Activated CD4-positive, alpha-beta memory T cell treated with anti-CD3 and anti-CD28 coated beads, Interleukin-2, amount 10 ng/mL, durations not matched to agents 7 days and 5 days (primary cell): ENCODE measurements around the gene OR8H3. TPM values are rescaled to one million over a fixed set of nuclear protein-coding genes. Genes with fewer than 3 reads are reported as not detected.
"Not testable (repeated sequence)": the region's sequence is repeated elsewhere in the genome, so short reads cannot be mapped to it uniquely, and the experiment has no call there.

ENCODE experiments used
- CTCF ChIA-PET: fragments of 350-600 bp; sonication (Branson Sonifier 250); formaldehyde crosslinking; loops from one replicate; lab custom pipeline; 2021; ENCODE audit warnings: antibody characterized with exemption, inconsistent platforms; lab: Charles Lee
- POLR2A ChIA-PET: fragments of 350-600 bp; sonication (Branson Sonifier 250); formaldehyde crosslinking; loops from one replicate; lab custom pipeline; 2021; ENCODE audit warnings: antibody characterized with exemption; lab: Charles Lee
- DNase-seq: peaks from one replicate; pipeline ENCODE4 v3.0.0-alpha.2; 2020
- H3K27ac Mint-ChIP-seq: one replicate; pipeline ENCODE4 v1.8.0; 2021; ENCODE audit warnings: mild to moderate bottlenecking, mixed read lengths
- H3K27me3 Mint-ChIP-seq: one replicate; pipeline ENCODE4 v1.8.0; 2021; ENCODE audit warnings: mixed read lengths
- H3K36me3 Mint-ChIP-seq: one replicate; pipeline ENCODE4 v1.8.0; 2021; ENCODE audit warnings: low read depth, mixed read lengths
- H3K4me1 Mint-ChIP-seq: one replicate; pipeline ENCODE4 v1.8.0; 2021; ENCODE audit warnings: mixed read lengths
- H3K4me3 Mint-ChIP-seq: one replicate; pipeline ENCODE4 v1.8.0; 2021; ENCODE audit warnings: mild to moderate bottlenecking, mixed read lengths
- H3K9me3 Mint-ChIP-seq: one replicate; pipeline ENCODE4 v1.8.0; 2021; ENCODE audit warnings: mixed read lengths
- total RNA-seq, 2 experiments: library from RNA; stranded (reverse); gene quantifications; one replicate each; pipeline ENCODE4 v1.2.3, GENCODE V29; 2021

OR8H3 gene
- not detected for total RNA-seq

- Mint-ChIP-seq H3K36me3 (no peaks in the 10 kb centered on the region), H3K27ac (no peak within 1 kb of the TSS), H3K4me3 (no peak within 1 kb of the TSS), H3K9me3 (peaks cover 14% of the 10 kb centered on the region), H3K4me1 (no peaks in the 10 kb centered on the region), H3K27me3 (no peaks in the 10 kb centered on the region)
- DNase-seq = no peak
- POLR2A ChIA-PET = no interaction called here
- CTCF ChIA-PET = no interaction called here
Observed at GRCh38 chr11:56122073-56122472, at the start of gene OR8H3. TSS of gene OR8H3 (plus strand) at chr11:56122373. CDS start at chr11:56122373, 0 bp downstream.

GRCh38 chr11:56089697-56090096 lies 32.5 kb upstream of the OR8H3 start:
- Mint-ChIP-seq H3K4me3 (no peak overlapping the region), H3K9me3 (peaks cover 10% of the 10 kb centered on the region), H3K27ac (no peak overlapping the region), H3K27me3 (no peaks in the 10 kb centered on the region), H3K36me3 (no peaks in the 10 kb centered on the region), H3K4me1 (no peaks in the 10 kb centered on the region)
- no peak for DNase-seq
- ChIA-PET CTCF (no interaction called here), POLR2A (no interaction called here)

GRCh38 chr11:56093008-56093407 lies 29.2 kb upstream of the OR8H3 start, which contains the start of gene OR8I2:
TSS of gene OR8I2 (plus strand) at chr11:56093308. CDS start at chr11:56093308, 0 bp downstream.
- POLR2A ChIA-PET = no interaction called here

GRCh38 chr11:56103210-56103737 lies 18.9 kb upstream of the OR8H3 start, which contains the start of gene OR8H2:
TSS of gene OR8H2 (plus strand) at chr11:56103687. CDS start at chr11:56105043, 1,356 bp downstream.
- no peaks in the 10 kb centered on the region for H3K4me1 Mint-ChIP-seq
- ChIA-PET CTCF (no interaction called here), POLR2A (no interaction called here)

More at GRCh38 chr11:56093008-56093407, 29.2 kb upstream of the OR8H3 start, which contains the start of gene OR8I2:
- H3K27me3 Mint-ChIP-seq = no peaks in the 10 kb centered on the region
- H3K27ac Mint-ChIP-seq = no peak within 1 kb of the TSS
- no peak within 1 kb of the TSS for H3K4me3 Mint-ChIP-seq
- CTCF ChIA-PET = no interaction called here
- no peaks in the 10 kb centered on the region for H3K36me3 Mint-ChIP-seq
- H3K9me3 Mint-ChIP-seq = peaks cover 10% of the 10 kb centered on the region
- no peaks in the 10 kb centered on the region for H3K4me1 Mint-ChIP-seq
- DNase-seq = no peak

GRCh38 chr11:56140151-56140661 lies 18.0 kb downstream of the OR8H3 start, which contains the start of gene OR8J3:
TSS of gene OR8J3 (minus strand) at chr11:56140201. CDS start at chr11:56137718, 2,483 bp downstream.
- DNase-seq = no peak
- H3K27ac Mint-ChIP-seq = no peak within 1 kb of the TSS
- no peak within 1 kb of the TSS for H3K4me3 Mint-ChIP-seq
- no peaks in the 10 kb centered on the region for H3K36me3 Mint-ChIP-seq
- ChIA-PET POLR2A (no interaction called here), CTCF (no interaction called here)
- H3K9me3 Mint-ChIP-seq = peaks cover 4% of the 10 kb centered on the region
- H3K4me1 Mint-ChIP-seq = no peaks in the 10 kb centered on the region
- no peaks in the 10 kb centered on the region for H3K27me3 Mint-ChIP-seq

More at GRCh38 chr11:56103210-56103737, 18.9 kb upstream of the OR8H3 start, which contains the start of gene OR8H2:
- no peak within 1 kb of the TSS for H3K27ac Mint-ChIP-seq
- DNase-seq = no peak
- peaks cover 16% of the 10 kb centered on the region for H3K9me3 Mint-ChIP-seq
- no peak within 1 kb of the TSS for H3K4me3 Mint-ChIP-seq
- no peaks in the 10 kb centered on the region for H3K36me3 Mint-ChIP-seq
- no peaks in the 10 kb centered on the region for H3K27me3 Mint-ChIP-seq

- H3K4me3 Mint-ChIP-seq, DNase-seq, H3K27ac Mint-ChIP-seq, H3K9me3 Mint-ChIP-seq, H3K36me3 Mint-ChIP-seq, CTCF ChIA-PET, POLR2A ChIA-PET, H3K4me1 Mint-ChIP-seq, H3K27me3 Mint-ChIP-seq: not testable (repeated sequence)
Observed at GRCh38 chr11:56143681-56144080, 21.5 kb downstream of the OR8H3 start.

GRCh38 chr11:56151376-56151775 lies 29.2 kb downstream of the OR8H3 start:
- H3K27me3 Mint-ChIP-seq = no peaks in the 10 kb centered on the region
- CTCF ChIA-PET = no interaction called here
- H3K9me3 Mint-ChIP-seq = peaks cover 35% of the 10 kb centered on the region
- DNase-seq = no peak
- no peak overlapping the region for H3K4me3 Mint-ChIP-seq
- POLR2A ChIA-PET = no interaction called here
- no peak overlapping the region for H3K27ac Mint-ChIP-seq
- no peaks in the 10 kb centered on the region for H3K36me3 Mint-ChIP-seq
- no peaks in the 10 kb centered on the region for H3K4me1 Mint-ChIP-seq

- ChIA-PET CTCF (no interaction called here), POLR2A (no interaction called here)
- H3K27me3 Mint-ChIP-seq = no peaks in the 10 kb centered on the region
Observed at GRCh38 chr11:56152333-56152732, 30.2 kb downstream of the OR8H3 start.

GRCh38 chr11:56160217-56160616 lies 38.0 kb downstream of the OR8H3 start, which contains the start of gene OR8K5:
TSS of gene OR8K5 (minus strand) at chr11:56160317. CDS start at chr11:56160317, 0 bp downstream.
- Mint-ChIP-seq H3K27ac (no peak within 1 kb of the TSS), H3K27me3 (no peaks in the 10 kb centered on the region), H3K9me3 (peaks cover 7% of the 10 kb centered on the region), H3K4me3 (no peak within 1 kb of the TSS), H3K36me3 (no peaks in the 10 kb centered on the region), H3K4me1 (no peaks in the 10 kb centered on the region)
- no peak for DNase-seq
- ChIA-PET CTCF (no interaction called here), POLR2A (no interaction called here)

More at GRCh38 chr11:56152333-56152732, 30.2 kb downstream of the OR8H3 start:
- Mint-ChIP-seq H3K9me3 (peaks cover 32% of the 10 kb centered on the region), H3K4me1 (no peaks in the 10 kb centered on the region), H3K4me3 (no peak overlapping the region), H3K36me3 (no peaks in the 10 kb centered on the region), H3K27ac (no peak overlapping the region)
- DNase-seq = no peak

- ChIA-PET POLR2A (no interaction called here), CTCF (no interaction called here)
- Mint-ChIP-seq H3K36me3 (no peaks in the 10 kb centered on the region), H3K4me3 (no peak overlapping the region), H3K27ac (no peak overlapping the region), H3K27me3 (no peaks in the 10 kb centered on the region), H3K4me1 (no peaks in the 10 kb centered on the region), H3K9me3 (peaks cover 4% of the 10 kb centered on the region)
- DNase-seq = no peak
Observed at GRCh38 chr11:56163804-56164203, 41.6 kb downstream of the OR8H3 start.

- Mint-ChIP-seq H3K27me3 (no peaks in the 10 kb centered on the region), H3K27ac (no peak overlapping the region), H3K9me3 (peaks cover 13% of the 10 kb centered on the region), H3K36me3 (no peaks in the 10 kb centered on the region), H3K4me3 (no peak overlapping the region), H3K4me1 (no peaks in the 10 kb centered on the region)
- CTCF ChIA-PET = no interaction called here
- DNase-seq = no peak
- POLR2A ChIA-PET = no interaction called here
Observed at GRCh38 chr11:56172256-56172830, 50.2 kb downstream of the OR8H3 start.
